Smooth muscle cell (in vitro differentiated cells): ENCODE data around the gene NOL7. TPM values are rescaled to one million over a fixed set of nuclear protein-coding genes. Genes with fewer than 3 reads are reported as not detected.
A peak's percentile ranks its signal among the peaks of the same experiment; 100 is the strongest.

Source experiments
- DNase-seq: peaks from one replicate; lab custom pipeline; 2025; ENCODE audit not compliant: unreplicated experiment; lab: John Stamatoyannopoulos, UW
- H2AFZ ChIP-seq: fragments of 200-600 bp; sonication (generic); 2 replicates; pipeline ENCODE4 v1.6.0; 2016; ENCODE audit warnings: antibody characterized with exemption, low read depth, mild to moderate bottlenecking
- H3F3A ChIP-seq: fragments of 200-600 bp; sonication (generic); 2 replicates; pipeline ENCODE4 v1.6.0; 2017; ENCODE audit warnings: antibody characterized with exemption, low read depth
- H3K27ac ChIP-seq: fragments of 200-600 bp; sonication (generic); 2 replicates; pipeline ENCODE4 v1.5.1; 2016; ENCODE audit warnings: low read depth, mild to moderate bottlenecking
- H3K27me3 ChIP-seq: fragments of 200-600 bp; sonication (generic); 2 replicates; pipeline ENCODE4 v1.6.1; 2016; ENCODE audit warnings: low read depth, mild to moderate bottlenecking
- H3K36me3 ChIP-seq: fragments of 200-600 bp; sonication (generic); 2 replicates; pipeline ENCODE4 v1.5.1; 2016; ENCODE audit warnings: low read depth
- H3K4me1 ChIP-seq: fragments of 200-600 bp; sonication (generic); 2 replicates; pipeline ENCODE4 v1.5.1; 2016; ENCODE audit warnings: low read depth
- H3K4me2 ChIP-seq: fragments of 200-600 bp; sonication (generic); 2 replicates; pipeline ENCODE4 v1.6.0; 2016; ENCODE audit warnings: mild to moderate bottlenecking
- H3K4me3 ChIP-seq: fragments of 200-600 bp; sonication (generic); 2 replicates; pipeline ENCODE4 v1.5.1; 2016; ENCODE audit warnings: mild to moderate bottlenecking
- H3K79me2 ChIP-seq: fragments of 200-600 bp; sonication (generic); 2 replicates; pipeline ENCODE4 v1.6.0; 2016; ENCODE audit warnings: low read depth, mild to moderate bottlenecking
- H3K9ac ChIP-seq: fragments of 200-600 bp; sonication (generic); 2 replicates; pipeline ENCODE4 v1.6.0; 2016; ENCODE audit warnings: low read depth
- H3K9me3 ChIP-seq: fragments of 200-600 bp; sonication (generic); replicated peaks from 2 replicates; pipeline ENCODE4 v1.5.1; 2016; ENCODE audit warnings: low read depth
- H4K20me1 ChIP-seq: fragments of 200-600 bp; sonication (generic); 2 replicates; pipeline ENCODE4 v1.6.0; 2016; ENCODE audit warnings: low read depth
- WGBS: methylation state at CpG from one replicate; pipeline ENCODE4 v1.1.7; 2016; ENCODE audit warnings: low lambda C conversion rate; 5-methylcytosine and 5-hydroxymethylcytosine counted together
- polyA plus RNA-seq: library from polyadenylated mRNA; unstranded; fragments of >200 nt; fragmentation: Nextera tagmentation; extraction: Ambion mirVana; gene quantifications from 2 replicates; pipeline ENCODE4 v1.2.1, GENCODE V29; 2016
- total RNA-seq: library from RNA; depleted of rRNA; stranded (reverse); fragments of >200 nt; gene quantifications from 2 replicates; pipeline ENCODE4 v1.2.3, GENCODE V29; 2014
- TF ChIP-seq, protein P1 (sequence below): fragments of 200-600 bp; sonication (generic); IDR thresholded peaks from 2 replicates; pipeline ENCODE4 v1.5.1; 2017; ENCODE audit warnings: borderline replicate concordance, mild to moderate bottlenecking, antibody characterized with exemption; ENCODE audit not compliant: insufficient read depth, poor library complexity, severe bottlenecking

NOL7 gene
- total and polyA plus RNA-seq, 2 experiments from 2014 or later: 104 to 120 TPM

- 80% methylated on average over 2 of the region's 2 CpGs for whole genome bisulfite sequencing
- no peaks in the 10 kb centered on the region for H3K36me3 ChIP-seq
- H3K4me1 ChIP-seq: peaks cover 18% of the 10 kb centered on the region
- no peak for DNase-seq
- peaks cover 99% of the 10 kb centered on the region for H3K79me2 ChIP-seq
- no peaks in the 10 kb centered on the region for H3K9me3 ChIP-seq
- H3K9ac ChIP-seq: no peak overlapping the region
- no peak overlapping the region for H3K4me2 ChIP-seq
- TF ChIP-seq, protein P1, sequence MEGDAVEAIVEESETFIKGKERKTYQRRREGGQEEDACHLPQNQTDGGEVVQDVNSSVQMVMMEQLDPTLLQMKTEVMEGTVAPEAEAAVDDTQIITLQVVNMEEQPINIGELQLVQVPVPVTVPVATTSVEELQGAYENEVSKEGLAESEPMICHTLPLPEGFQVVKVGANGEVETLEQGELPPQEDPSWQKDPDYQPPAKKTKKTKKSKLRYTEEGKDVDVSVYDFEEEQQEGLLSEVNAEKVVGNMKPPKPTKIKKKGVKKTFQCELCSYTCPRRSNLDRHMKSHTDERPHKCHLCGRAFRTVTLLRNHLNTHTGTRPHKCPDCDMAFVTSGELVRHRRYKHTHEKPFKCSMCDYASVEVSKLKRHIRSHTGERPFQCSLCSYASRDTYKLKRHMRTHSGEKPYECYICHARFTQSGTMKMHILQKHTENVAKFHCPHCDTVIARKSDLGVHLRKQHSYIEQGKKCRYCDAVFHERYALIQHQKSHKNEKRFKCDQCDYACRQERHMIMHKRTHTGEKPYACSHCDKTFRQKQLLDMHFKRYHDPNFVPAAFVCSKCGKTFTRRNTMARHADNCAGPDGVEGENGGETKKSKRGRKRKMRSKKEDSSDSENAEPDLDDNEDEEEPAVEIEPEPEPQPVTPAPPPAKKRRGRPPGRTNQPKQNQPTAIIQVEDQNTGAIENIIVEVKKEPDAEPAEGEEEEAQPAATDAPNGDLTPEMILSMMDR: no peak
- no peaks in the 10 kb centered on the region for H3K27me3 ChIP-seq
- peaks cover 93% of the 10 kb centered on the region for H4K20me1 ChIP-seq
- H3K27ac ChIP-seq: no peak overlapping the region
- H3F3A ChIP-seq: no peaks in the 10 kb centered on the region
- H3K4me3 ChIP-seq: no peak overlapping the region
- no peak overlapping the region for H2AFZ ChIP-seq
Observed at GRCh38 chr6:13667655-13668054, 52.5 kb downstream of the NOL7 start.

- H3K4me1 ChIP-seq: peaks cover 18% of the 10 kb centered on the region
- peaks cover 99% of the 10 kb centered on the region for H3K79me2 ChIP-seq
- H3K27me3 ChIP-seq: no peaks in the 10 kb centered on the region
- H3K4me2 ChIP-seq: peak overlapping the region; percentile 55
- H3K9ac ChIP-seq: no peak overlapping the region
- H2AFZ ChIP-seq: no peak overlapping the region
- no peaks in the 10 kb centered on the region for H3F3A ChIP-seq
- no peak overlapping the region for H3K4me3 ChIP-seq
- TF ChIP-seq, protein P1: no peak
- DNase-seq: no peak
- no peaks in the 10 kb centered on the region for H3K9me3 ChIP-seq
- no peaks in the 10 kb centered on the region for H3K36me3 ChIP-seq
- WGBS: 64% methylated on average over 2 of the region's 2 CpGs
- H4K20me1 ChIP-seq: peaks cover 93% of the 10 kb centered on the region
- H3K27ac ChIP-seq: peak overlapping the region; percentile 53
Observed at GRCh38 chr6:13668291-13668928, 53.3 kb downstream of the NOL7 start.

DNA sequence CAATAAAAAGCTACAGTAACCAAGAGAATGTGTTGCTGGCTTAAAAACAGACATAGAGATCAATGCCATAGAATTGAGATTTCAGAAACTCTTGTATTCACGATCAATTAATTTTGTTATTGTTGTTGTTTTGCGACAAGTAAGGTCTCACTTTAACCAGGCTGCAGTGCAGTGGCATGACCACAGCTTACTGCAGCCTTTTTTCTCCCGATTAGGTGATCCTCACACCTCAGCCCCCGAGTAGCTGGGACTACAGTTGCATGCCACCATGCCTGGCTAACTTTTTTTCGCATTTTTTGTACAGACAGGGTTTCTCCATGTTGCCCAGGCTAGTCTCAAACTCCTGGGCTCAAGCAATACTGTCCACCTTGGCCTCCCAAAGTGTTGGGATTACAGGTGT, 54.3 kb downstream of the NOL7 start:
- Histone ChIP-seq H3F3A (no peaks in the 10 kb centered on the region), H3K27ac (no peak overlapping the region), H2AFZ (no peak overlapping the region), H3K4me3 (no peak overlapping the region), H4K20me1 (peaks cover 93% of the 10 kb centered on the region), H3K9me3 (no peaks in the 10 kb centered on the region), H3K4me1 (peaks cover 10% of the 10 kb centered on the region), H3K4me2 (no peak overlapping the region), H3K27me3 (no peaks in the 10 kb centered on the region), H3K9ac (no peak overlapping the region), H3K79me2 (peaks cover 99% of the 10 kb centered on the region), H3K36me3 (no peaks in the 10 kb centered on the region)
- TF ChIP-seq, protein P1: no peak
- WGBS: 95% methylated on average over 5 of the region's 5 CpGs
- no peak for DNase-seq

Other genes starting within 250 kb of the NOL7 start
- 9.6 and 10.0 TPM in 2 replicates for gene GFOD1, start 127.7 kb upstream of the NOL7 start, total RNA-seq
- 11.8 and 14.0 TPM in 2 replicates for gene GFOD1, start 127.7 kb upstream of the NOL7 start, polyA plus RNA-seq
- gene SIRT5, start 40.7 kb upstream of the NOL7 start, total RNA-seq: 5.2 and 5.8 TPM in 2 replicates
- gene SIRT5, start 40.7 kb upstream of the NOL7 start, polyA plus RNA-seq: 5.5 and 5.8 TPM in 2 replicates
- 40.9 and 50.3 TPM in 2 replicates for gene RANBP9, start 96.5 kb downstream of the NOL7 start, total RNA-seq
- 26.9 and 29.5 TPM in 2 replicates for gene RANBP9, start 96.5 kb downstream of the NOL7 start, polyA plus RNA-seq
- gene MCUR1, start 199.2 kb downstream of the NOL7 start, total RNA-seq: 11.3 and 12.9 TPM in 2 replicates
- 23.4 and 25.5 TPM in 2 replicates for gene MCUR1, start 199.2 kb downstream of the NOL7 start, polyA plus RNA-seq